GM10266 (cell line): ENCODE data around the gene SOWAHD.

Source experiments
- DNase-seq: peaks from one replicate; pipeline ENCODE4 v3.0.0; 2012; ENCODE audit errors: extremely low spot score
- CTCF ChIP-seq: IDR thresholded peaks from 2 replicates; pipeline ENCODE4 v1.5.1; 2012; ENCODE audit warnings: mild to moderate bottlenecking, low read depth; ENCODE audit not compliant: control insufficient read depth, insufficient read depth; ENCODE audit errors: missing control alignments

Gene SOWAHD

GRCh38 chrX:119753001-119753400, 5.4 kb upstream of the SOWAHD start:
- TF ChIP-seq CTCF, result no peak
- no peak for DNase-seq

GRCh38 chrX:119753639-119754257, 4.6 kb upstream of the SOWAHD start:
- peak; percentile 42 for TF ChIP-seq CTCF
- DNase-seq, result peak; percentile 52

- TF ChIP-seq CTCF, result no peak
- peak; percentile 77 for DNase-seq
Observed at GRCh38 chrX:119755981-119756533, 2.3 kb upstream of the SOWAHD start.

- TF ChIP-seq CTCF, result no peak
- DNase-seq, result no peak
Observed at GRCh38 chrX:119756926-119757635, 1.3 kb upstream of the SOWAHD start.

GRCh38 chrX:119757646-119757978, 776 bp upstream of the SOWAHD start:
- no peak for DNase-seq
- no peak for TF ChIP-seq CTCF

- no peak for TF ChIP-seq CTCF
- no peak for DNase-seq
Observed at GRCh38 chrX:119758731-119759247, 401 bp downstream of the SOWAHD start.

- no peak for TF ChIP-seq CTCF
- DNase-seq, result no peak
Observed at GRCh38 chrX:119759248-119759766, 919 bp downstream of the SOWAHD start.
